ENCODE measurements around the gene BBOX1.
"Not testable (repeated sequence)": the region's sequence is repeated elsewhere in the genome, so short reads cannot be mapped to it uniquely, and the experiment has no call there.

BBOX1 gene

DNA sequence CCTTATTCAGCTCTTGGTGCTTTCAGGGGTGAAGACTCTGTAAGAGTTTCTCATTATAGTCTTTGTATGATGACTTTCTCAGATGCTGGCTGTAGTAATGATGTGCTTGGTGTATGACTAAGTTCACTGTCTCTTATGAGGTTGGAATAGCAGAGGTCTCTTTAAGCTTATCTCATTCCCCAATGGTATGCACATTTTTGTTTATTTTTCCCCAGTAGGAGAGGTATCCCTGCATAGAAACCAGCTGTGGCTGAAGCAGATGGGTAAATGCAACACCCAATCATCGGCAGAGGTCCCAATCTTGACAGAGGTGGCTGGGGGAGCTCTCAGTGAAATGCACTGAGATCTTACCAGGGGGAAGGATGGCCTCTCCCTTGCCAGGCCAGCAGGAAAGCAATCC lies 34.6 kb downstream of the BBOX1 start:
- in situ Hi-C loops (cut with HindIII; ENCODE audit: low pct_ligation_motif_present, low pct_unique_long_range_greater_than_20kb, low sequenced_read_pairs) = no loop called here
- no peak for DNase-seq

DNA sequence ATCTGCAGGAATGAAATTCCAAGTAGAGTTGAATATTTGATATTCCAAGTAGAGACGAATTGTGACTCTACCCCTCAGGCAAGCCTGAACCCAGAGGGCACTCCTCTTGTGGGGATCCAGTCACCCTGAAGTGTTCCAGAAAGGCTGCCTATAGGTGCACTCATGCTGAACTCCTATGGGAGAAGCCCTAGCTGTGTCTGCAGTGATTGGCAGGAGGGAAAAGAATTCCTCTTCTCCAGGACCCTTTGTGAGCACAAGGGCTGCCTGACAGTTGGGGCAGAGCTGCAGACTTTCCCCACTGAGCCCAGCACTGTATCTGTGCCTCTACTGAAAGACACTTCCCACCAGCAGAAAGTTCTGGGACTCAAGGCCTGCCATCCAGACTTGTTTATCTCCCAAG lies 35.0 kb downstream of the BBOX1 start:
- in situ Hi-C loops (cut with HindIII; ENCODE audit: low pct_ligation_motif_present, low pct_unique_long_range_greater_than_20kb, low sequenced_read_pairs) = no loop called here
- no peak for DNase-seq

DNA sequence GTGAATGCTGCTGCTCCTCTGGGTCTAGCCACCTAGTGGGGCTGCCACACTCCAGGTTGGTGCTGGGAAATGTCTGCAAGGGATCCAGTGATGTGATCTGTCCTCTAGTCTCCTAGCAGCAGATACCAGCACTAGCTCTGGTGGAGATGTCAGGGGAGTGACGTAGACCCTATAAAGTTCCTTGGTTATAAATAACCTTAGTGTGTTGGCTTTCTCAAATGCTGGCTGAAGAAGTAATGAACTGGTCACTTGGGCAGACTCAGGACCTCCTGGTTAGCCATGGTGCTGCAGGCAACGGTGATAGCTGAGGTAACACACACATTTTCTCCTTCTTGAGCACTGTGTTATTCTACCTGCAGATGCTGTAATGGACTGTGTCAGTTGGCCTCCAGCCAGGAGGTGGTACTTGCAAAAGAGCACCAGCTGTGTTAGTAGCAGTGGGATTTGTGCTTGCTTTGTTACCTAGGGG lies 35.5 kb downstream of the BBOX1 start:
- in situ Hi-C loops (cut with HindIII; ENCODE audit: low pct_ligation_motif_present, low pct_unique_long_range_greater_than_20kb, low sequenced_read_pairs) = no loop called here
- DNase-seq = no peak

DNA sequence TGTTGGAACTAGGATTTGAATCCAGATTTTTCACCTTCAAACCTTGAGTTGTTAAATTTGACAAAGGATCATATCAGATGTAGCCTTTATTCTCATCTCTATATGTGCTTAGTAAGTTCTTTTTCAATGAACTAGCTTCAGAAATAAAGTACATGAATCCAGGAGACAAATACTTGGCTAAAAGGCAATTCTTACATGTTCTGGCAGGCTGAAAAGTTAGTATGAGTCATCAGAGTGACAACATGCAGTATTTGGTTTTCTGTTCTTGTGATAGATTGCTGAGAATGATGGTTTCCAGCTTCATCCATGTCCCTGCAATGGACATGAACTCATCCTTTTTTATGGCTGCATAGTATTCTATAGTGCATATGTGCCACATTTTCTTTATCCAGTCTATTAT lies 40.4 kb downstream of the BBOX1 start:
- DNase-seq = no peak
- in situ Hi-C loops (cut with HindIII; ENCODE audit: low pct_ligation_motif_present, low pct_unique_long_range_greater_than_20kb, low sequenced_read_pairs) = no loop called here

DNA sequence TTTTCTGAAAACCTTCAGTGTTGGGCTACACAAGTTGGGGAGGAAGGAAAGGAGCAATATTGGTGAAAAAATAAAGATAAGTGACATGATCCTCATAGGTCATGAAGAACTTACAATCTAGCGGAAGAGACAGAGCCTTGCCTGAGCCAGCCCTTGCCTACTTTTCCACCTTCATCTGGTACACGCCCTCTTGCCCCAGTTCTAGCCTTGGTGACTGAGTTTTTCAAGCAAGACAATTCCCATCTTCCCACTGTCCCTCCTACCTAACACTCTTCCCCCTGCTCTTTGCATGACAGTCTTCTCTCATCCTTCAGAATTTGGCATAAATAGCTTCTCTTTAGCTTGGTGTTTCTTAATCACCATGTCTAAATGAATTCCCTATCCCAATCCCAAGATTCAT lies 42.6 kb downstream of the BBOX1 start:
- no peak for DNase-seq
- in situ Hi-C loops (cut with HindIII; ENCODE audit: low pct_ligation_motif_present, low pct_unique_long_range_greater_than_20kb, low sequenced_read_pairs) = no loop called here

DNA sequence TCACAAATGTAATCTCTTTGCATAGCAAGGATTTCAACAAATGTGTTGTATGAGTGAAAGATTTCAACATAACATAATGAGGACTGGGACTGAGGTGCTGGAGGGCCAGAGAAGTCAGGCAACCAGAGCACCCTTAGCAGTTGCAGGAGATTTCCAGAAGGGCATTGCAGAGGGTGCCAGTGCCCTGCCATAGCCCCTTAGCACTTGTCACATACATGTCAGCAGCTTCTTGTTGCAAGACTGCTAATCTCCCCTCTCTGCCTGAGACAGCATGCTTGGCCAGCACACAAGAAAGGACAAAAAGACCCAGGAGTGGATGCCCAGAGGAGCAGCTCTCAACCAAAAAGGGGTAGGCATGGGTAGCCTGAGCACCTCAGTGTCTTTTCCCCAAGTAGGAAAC lies 43.2 kb downstream of the BBOX1 start:
- in situ Hi-C loops (cut with HindIII; ENCODE audit: low pct_ligation_motif_present, low pct_unique_long_range_greater_than_20kb, low sequenced_read_pairs) = no loop called here
- no peak for DNase-seq

DNA sequence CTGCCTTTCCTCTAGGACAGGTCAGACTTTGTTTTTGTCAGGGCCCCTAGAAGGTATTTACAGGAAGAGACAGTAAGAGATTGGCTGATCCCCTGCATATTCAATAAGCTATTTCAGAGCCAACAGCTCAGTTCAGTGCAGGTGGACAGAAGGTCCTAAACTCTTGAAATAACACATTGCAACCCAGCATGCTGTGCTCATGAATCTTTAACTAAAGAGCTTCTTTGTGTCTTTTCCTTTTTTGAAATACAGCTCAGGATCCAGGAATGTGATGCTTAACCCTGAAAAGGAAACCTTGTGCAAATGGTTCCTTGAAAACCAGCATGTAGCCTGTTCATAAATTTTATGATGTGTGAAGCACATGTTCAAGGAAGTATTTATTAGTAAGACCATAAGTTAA lies 43.9 kb downstream of the BBOX1 start:
- no peak for DNase-seq
- in situ Hi-C loops (cut with HindIII; ENCODE audit: low pct_ligation_motif_present, low pct_unique_long_range_greater_than_20kb, low sequenced_read_pairs) = no loop called here

DNA sequence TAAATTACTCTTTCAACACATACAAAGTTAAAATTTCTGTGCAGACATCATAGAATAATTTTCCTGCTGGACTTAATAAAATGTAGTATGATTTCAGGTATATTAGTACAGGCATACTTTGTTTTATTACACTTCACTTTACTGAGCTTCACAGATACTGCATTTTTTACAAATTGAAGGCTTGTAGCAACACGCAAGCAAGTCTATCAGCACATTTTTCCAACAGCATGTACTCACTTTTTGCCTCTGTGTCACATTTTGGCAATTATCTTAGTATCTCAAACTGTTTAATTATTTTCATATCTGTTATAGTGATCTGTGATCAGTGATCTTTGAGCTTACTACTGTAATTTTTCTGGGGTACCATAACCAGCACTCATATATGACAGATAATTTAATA lies 44.5 kb downstream of the BBOX1 start:
- no peak for DNase-seq
- in situ Hi-C loops (cut with HindIII; ENCODE audit: low pct_ligation_motif_present, low pct_unique_long_range_greater_than_20kb, low sequenced_read_pairs) = no loop called here

DNA sequence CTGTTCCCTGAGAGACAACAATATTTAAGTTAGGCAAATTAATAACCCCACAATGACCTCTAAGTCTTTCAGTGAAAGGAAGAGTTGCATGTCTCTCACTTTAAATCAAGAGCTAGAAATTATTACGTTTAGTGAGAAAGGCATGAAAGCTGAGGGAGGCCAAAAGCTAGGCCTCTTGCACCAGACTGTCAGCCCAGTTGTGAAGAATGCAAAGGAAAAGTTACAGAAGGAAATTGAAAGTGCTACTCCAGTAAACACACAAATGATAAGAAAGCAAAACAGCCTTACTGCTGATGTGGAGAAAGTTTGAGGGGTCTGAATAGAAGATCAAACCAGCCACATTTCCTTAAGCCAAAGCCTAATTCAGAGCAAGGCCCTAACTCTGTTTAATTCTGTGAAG lies 45.0 kb downstream of the BBOX1 start:
- in situ Hi-C loops (cut with HindIII; ENCODE audit: low pct_ligation_motif_present, low pct_unique_long_range_greater_than_20kb, low sequenced_read_pairs) = no loop called here
- no peak for DNase-seq

DNA sequence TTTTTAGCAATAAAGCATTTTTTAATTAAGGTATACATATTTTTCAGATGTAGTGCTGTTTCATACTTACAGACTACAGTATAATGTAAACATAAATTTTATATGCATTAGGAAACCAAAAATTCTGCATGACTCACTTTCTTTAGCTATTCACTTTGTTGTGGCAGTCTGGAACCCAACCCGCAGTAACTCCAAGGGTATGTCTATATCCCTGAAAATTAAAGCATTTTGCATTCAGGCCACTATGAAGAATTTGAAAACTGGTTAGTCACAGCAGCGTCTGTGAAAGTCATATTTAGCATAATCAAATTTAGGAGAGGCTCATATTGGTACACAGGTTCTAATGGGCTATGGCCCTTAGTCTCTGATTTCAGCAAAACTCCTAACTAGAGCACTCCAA lies 46.8 kb downstream of the BBOX1 start:
- no peak for DNase-seq
- in situ Hi-C loops (cut with HindIII; ENCODE audit: low pct_ligation_motif_present, low pct_unique_long_range_greater_than_20kb, low sequenced_read_pairs) = no loop called here

DNA sequence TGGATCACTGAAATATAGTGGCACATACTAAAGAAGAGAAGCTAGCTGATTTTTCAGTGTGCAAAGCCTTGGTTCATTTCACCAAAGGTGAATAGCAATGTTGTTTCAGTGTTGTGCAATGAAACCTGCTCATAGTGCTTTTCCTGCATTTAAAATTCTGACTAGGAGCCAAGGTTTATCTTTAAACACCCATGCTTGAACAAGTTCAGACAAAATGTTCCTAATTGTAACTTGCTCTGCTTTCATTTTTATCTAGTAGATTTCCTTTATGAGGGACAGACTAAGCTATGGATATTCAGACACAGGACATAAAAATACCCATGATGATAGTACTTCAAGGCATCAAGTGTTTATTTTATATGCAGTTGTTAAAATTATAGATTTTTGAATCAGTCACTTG lies 47.7 kb downstream of the BBOX1 start:
- no peak for DNase-seq
- in situ Hi-C loops (cut with HindIII; ENCODE audit: low pct_ligation_motif_present, low pct_unique_long_range_greater_than_20kb, low sequenced_read_pairs) = no loop called here

DNA sequence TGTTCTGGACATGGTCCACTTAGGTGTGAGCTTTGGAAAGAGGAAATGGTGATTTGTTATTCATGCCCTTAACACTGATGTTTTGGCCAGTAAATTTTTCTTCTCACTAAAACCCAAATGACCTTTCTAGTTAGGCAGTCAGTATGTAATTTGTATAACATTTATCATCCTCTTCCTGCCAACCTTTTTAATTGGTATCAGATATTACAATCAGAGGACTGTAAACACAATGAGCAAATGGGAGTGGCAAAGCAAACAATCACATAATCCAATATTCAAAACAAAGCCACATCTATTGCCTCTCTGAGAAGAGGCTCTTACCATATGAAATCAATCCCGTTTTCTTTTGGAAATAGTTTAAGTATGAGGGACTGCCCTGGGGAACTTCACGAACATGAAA lies 49.1 kb downstream of the BBOX1 start:
- in situ Hi-C loops (cut with HindIII; ENCODE audit: low pct_ligation_motif_present, low pct_unique_long_range_greater_than_20kb, low sequenced_read_pairs) = no loop called here
- DNase-seq = no peak

DNA sequence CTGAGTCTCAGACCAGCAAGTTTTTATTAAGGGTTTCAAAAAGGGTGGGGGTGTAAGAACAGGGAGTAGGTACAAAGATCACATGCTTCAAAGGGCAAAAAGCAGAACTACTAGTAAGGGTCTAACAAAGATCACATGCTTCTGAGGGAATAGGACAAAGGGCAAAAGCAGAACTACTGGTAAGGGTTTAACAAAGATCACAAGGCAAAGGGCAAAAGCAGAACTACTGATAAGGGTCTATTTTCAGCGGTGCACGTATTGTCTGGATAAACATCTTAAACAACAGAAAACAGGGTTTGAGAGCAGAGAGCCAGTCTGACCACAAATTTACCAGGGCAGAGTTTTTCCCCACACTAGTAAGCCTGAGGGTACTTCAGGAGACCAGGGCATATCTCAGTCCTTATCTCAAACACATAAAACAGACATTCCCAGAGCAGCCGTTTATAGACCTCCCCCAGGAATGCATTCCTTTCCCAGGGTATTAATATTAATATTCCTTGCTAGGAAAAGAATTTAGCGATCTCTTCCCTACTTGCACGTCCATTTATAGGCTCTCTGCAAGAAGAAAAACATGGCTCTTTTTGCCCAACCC lies 49.8 kb downstream of the BBOX1 start:
- DNase-seq; in situ Hi-C loops (cut with HindIII; ENCODE audit: low pct_ligation_motif_present, low pct_unique_long_range_greater_than_20kb, low sequenced_read_pairs): not testable (repeated sequence)

DNA sequence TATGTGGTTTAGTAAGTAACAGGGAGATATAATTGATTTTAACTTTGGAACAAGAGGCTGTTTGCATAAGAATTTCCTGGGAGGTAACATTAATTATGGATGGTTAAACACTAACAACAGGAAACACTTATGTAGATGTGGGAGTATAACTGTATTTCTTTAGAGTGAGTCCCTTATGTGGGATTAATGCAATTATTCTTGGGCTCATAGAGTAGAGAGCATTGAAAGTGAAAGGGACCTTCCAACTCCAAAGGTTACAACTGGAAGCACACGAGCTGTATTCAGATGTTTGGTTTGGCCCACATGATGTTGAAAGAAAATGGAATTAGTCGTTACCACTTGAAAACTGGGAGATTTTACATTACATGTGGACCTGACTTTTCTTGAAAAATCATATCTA lies 53.5 kb downstream of the BBOX1 start:
- in situ Hi-C loops (cut with HindIII; ENCODE audit: low pct_ligation_motif_present, low pct_unique_long_range_greater_than_20kb, low sequenced_read_pairs) = no loop called here

DNA sequence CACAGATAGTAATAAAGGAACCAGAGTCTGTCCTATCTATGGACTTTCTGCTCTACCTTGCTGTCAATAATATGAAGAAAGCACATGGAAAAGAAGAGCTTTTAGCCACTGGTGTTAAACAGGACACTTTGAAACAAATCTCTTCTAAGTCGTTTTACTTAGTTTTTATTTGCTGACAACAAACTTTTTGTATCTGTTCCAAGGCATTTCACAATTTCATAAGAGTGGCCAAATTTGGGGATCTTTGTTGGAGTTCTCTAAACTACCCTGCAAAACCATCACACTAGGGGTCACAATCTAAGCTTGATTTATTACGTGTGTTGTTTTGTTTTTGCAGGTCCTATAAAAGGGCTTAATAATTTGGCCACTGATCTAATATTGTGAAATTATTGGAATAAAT lies 54.4 kb downstream of the BBOX1 start:
- in situ Hi-C loops (cut with HindIII; ENCODE audit: low pct_ligation_motif_present, low pct_unique_long_range_greater_than_20kb, low sequenced_read_pairs) = no loop called here
- no peak for DNase-seq

More for the DNA sequence above, 53.5 kb downstream of the BBOX1 start:
- DNase-seq = no peak

DNA sequence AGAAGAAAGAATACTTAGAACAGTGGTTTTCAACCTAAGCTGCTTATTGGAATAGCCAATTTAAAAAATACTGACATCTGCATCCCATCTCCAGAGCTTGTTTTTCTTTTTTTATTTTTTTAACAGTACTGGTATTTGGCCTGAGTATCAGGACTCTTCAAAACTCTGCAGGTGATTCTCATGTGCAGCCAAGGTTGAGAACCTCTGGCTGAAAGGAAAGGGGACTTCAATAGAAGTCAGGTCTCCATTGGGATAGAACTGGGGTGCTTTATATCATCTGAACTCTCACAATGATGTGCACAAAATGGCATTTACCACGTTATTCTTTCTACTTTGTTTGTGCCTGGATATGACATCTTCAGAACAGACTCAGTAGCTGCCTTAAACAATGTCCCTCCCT lies 55.3 kb downstream of the BBOX1 start:
- no peak for DNase-seq
- in situ Hi-C loops (cut with HindIII; ENCODE audit: low pct_ligation_motif_present, low pct_unique_long_range_greater_than_20kb, low sequenced_read_pairs) = no loop called here

DNA sequence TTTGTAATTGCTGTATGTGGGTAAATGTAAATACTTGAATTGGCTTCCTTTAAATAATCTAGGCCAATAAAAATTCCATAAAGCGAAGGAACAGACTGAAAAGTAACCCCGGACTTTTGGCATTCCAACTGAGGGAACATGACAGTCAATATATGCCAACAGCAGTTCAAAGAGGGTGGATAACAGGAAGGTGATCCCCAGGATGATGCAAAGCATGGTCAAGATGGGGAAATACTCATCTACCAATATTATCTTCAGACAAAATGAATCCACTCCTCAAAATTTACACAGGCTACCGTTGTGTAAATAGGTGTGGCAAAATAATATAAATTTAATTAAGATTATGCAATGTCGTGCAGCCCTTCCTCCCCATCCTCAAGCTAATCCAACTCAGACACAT lies 56.9 kb downstream of the BBOX1 start:
- in situ Hi-C loops (cut with HindIII; ENCODE audit: low pct_ligation_motif_present, low pct_unique_long_range_greater_than_20kb, low sequenced_read_pairs) = no loop called here
- DNase-seq = no peak

DNA sequence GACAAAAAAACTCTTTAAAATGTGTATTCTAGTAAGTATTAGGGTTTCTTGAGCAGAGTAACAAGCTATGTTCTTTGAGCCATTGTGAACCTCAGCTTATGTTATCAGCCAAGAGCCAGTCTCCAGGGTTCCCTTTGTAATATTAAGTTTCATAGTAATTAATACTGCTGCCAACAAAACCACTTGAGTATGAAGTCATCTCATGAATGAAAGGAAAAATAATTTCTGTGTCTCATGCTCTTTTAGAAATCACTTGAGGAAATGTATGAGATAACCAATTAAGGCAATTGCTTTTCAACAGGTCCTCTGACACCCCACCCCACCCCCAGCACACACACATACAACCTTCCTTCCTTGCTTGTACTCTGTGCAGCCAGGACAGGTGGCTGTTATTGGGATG lies 59.9 kb downstream of the BBOX1 start:
- no peak for DNase-seq
- in situ Hi-C loops (cut with HindIII; ENCODE audit: low pct_ligation_motif_present, low pct_unique_long_range_greater_than_20kb, low sequenced_read_pairs) = no loop called here

DNA sequence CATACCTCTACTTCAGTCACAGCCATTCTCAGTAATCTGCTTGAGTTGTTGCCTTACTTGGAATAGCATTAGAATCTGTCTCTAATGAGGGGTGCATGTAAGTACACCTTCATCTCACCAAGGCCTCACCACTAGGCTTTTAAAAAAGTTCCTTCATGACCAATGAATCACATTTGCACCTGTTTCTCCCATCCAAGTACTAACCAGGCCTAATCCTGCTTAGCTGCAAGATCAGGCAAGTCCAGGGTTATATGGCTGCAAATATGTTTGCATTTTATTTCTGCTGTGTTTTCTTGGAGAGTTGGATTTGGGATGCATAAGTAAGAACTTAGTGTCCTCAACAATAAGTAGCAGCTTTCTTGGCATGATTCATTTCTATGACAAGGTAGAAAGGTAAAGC lies 66.9 kb downstream of the BBOX1 start:
- DNase-seq = no peak
- in situ Hi-C loops (cut with HindIII; ENCODE audit: low pct_ligation_motif_present, low pct_unique_long_range_greater_than_20kb, low sequenced_read_pairs) = no loop called here

DNA sequence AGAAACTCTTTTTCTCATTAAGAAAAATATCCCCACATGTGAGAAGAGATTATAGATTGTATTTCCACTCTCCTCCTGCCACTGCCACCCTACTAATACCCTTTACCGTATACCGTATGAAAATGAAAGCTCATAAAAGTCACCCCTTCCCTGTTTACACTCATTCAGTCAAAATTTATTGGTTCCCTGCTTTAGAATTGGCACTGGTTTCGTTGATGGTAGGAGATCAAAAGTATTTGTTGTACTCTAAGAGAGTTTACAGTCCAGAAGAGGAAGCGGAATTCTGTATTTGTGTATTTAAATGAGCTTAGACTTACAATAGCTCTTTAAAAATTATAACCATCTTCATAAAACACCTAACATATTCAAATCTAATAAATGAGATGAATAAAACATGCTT lies 68.2 kb downstream of the BBOX1 start:
- no peak for DNase-seq
- in situ Hi-C loops (cut with HindIII; ENCODE audit: low pct_ligation_motif_present, low pct_unique_long_range_greater_than_20kb, low sequenced_read_pairs) = no loop called here

DNA sequence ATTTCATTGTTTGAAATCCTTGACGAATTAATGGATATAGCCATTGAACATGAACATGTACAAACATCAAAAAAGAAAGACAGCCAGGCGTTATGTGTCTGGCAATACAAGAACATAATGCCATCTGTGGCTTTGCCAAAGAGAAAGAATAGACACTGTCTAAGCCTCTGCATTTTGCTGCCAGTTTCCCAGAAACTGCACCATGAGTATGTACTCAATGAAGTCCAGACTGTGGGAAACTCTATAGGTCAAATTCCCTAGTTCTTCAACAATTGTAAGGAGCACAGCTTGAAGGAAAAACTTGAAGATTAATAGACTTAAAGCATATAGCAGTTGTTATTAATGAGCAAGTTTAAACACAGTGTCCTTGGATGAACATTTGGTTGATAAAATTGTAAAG lies 71.3 kb downstream of the BBOX1 start:
- no peak for DNase-seq
- in situ Hi-C loops (cut with HindIII; ENCODE audit: low pct_ligation_motif_present, low pct_unique_long_range_greater_than_20kb, low sequenced_read_pairs) = no loop called here

All from ACHN (cell line).